GM15510 (cell line): Measurements from ENCODE around the gene RPA3.

Experiments
- POLR2A ChIP-seq: IDR thresholded peaks from 3 replicates; pipeline ENCODE4 v1.6.1; 2011; ENCODE audit warnings: borderline replicate concordance; ENCODE audit not compliant: insufficient read length; ENCODE audit errors: extremely low read depth

Gene RPA3

DNA sequence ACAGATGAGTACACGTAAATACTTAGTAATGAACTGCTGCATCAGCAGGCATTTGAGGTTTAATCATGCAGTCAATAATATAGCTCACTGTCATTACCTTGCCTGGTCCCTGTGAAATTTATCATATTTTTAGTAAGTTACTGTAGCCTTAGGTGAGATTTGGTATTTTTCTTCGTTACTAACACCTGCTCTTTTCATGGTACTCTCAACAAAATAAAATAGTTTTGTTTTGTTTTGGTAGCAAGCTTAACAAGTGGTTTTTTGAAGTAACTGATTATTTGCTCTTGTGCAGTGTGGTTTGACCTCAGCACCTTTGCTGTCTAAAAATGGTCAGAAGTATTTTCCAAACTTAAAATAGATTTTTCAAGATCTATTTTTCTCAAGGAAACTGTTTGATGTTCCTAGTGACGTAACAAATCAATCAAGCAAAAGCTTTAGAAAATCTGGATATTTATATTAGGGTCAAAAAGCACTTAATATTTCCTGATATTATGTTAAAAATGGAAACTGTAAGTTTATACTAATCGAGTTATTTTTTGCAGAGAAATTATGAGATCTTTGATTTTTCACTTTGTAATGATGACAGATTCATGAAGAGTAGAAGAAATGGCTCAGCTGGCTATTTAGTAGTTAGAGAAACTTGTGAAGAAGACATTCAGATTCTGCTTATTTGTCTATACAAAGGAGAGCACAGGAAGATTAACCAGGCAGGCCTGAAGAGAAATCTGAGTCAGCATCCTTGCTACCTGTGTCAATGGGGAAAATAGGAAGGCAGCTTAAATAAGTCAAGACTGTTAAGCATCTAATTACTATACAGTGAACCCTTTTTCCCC is 21.0 kb upstream of the RPA3 start:
- no peak for TF ChIP-seq POLR2A

DNA sequence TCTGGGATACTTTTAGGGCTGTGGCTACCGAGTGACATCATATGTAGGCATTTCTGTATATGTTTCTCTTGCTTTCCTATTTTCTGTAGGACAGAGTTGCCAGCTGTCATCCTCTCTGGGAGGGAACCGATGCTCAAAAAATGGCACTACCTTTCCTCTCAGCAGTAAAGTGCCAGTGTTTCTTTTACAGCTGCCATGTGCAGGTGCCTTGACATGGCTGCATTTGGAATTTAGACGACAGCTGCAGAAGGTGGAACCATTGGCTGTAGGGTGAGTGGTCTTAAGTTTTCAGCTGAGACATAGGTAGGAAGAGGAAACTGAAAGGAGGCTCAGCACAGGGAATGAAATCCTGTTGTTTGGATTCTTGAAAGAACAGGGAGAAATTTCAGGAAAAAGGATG is 20.2 kb upstream of the RPA3 start:
- no peak for TF ChIP-seq POLR2A

DNA sequence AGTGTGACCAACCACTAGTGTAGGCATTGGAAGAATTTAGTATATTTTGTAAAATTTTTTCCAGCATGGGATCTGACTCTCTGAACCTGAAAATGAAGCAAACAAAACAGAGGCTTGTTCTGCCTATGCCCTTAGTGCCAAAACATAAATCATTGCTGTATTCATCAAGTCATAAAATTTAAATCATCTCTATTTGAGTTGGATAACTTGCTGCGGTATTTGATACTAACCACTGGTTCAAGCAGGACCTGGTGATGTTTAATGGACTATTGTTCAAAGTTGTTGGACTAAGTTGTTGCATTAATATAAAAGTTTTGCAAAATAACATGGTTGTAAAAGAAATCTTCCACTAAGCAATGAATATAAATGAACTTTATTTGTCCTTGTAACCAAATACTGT is 19.8 kb upstream of the RPA3 start:
- TF ChIP-seq POLR2A = no peak

DNA sequence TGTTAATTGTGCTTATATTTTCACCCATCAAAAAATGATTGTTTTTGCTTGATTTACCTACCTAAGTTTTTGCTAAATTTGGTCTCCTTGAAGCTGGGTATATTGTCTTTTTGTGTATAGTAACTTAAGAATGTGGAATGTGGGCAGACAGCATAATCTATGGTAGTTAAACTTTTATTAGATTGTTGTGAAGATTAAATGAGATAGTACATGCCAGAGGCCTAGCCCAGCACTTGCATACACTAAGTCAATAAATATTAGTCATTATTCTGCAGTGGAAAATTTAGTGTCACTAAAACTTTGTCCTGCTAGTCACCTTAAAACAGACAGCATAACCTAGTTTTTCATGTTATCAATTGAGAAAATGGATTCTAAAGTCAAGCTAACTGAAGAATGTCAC is 19.3 kb upstream of the RPA3 start:
- no peak for TF ChIP-seq POLR2A

DNA sequence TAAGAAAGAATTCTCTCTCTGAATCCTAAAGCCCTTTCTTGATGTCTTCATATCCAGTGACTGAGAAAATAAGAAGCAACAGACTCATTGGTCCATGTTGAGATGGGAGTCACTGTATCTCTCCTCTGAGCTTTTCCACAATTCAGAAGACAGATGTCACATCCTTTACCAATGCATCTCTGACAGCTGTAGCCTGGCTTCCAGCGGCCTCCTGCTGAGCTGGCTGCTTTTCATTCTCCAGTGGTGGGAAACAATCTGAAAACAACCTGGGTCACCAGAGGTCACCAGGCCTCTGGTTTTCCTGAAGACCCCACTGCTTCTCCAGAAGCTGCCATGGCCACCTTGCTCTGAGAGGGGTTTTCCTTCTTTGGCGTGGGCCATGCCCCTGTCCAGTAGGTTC is 18.3 kb upstream of the RPA3 start:
- no peak for TF ChIP-seq POLR2A

DNA sequence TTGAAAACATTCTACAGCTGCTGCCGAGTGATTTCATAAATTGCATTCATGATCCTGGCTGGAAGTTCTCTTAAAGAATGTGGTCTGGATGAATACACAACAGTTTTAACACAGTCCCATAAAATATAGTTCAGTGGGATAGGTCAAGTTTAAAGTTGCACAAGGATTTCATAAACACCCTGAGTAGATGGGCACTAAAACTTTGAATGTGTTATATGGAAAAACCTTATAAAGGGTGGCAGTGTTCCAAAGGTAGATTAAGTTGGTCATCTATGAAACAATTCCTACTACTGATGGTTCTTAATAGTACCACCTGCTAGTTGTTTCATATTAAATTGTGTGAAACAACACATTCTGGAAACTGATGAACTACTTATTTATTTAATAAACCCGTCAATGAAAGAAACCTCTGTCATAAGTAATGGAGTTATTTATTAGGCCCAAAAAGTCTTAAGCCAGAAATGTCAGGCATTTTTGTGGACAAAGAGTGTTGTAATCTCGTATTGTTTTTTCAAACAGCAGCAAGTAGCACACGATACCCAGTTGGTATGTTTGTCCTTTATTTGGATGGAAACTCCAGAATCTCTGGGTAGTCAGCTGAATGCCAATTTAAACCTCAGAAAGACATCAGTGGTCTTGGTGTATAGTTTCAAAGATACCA is 14.3 kb upstream of the RPA3 start:
- TF ChIP-seq POLR2A = no peak

DNA sequence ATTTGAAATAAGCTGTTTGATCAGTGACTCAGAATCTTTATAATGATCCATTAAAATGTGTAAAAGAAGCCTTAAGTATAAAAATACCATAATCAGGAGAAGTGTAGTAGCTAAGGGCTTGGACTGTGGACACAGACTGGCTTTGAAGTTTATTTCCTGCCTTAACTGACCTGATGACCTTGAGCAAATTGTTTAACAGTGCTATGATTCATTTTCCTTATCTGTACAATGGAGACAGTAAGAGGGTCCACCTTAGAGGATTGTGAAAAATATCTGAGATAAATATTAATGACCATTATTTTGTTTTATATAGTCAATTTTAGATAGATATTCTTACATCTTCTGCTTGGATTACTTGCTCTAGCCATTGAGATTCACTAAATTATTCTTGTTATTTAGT is 13.3 kb upstream of the RPA3 start:
- TF ChIP-seq POLR2A = no peak

DNA sequence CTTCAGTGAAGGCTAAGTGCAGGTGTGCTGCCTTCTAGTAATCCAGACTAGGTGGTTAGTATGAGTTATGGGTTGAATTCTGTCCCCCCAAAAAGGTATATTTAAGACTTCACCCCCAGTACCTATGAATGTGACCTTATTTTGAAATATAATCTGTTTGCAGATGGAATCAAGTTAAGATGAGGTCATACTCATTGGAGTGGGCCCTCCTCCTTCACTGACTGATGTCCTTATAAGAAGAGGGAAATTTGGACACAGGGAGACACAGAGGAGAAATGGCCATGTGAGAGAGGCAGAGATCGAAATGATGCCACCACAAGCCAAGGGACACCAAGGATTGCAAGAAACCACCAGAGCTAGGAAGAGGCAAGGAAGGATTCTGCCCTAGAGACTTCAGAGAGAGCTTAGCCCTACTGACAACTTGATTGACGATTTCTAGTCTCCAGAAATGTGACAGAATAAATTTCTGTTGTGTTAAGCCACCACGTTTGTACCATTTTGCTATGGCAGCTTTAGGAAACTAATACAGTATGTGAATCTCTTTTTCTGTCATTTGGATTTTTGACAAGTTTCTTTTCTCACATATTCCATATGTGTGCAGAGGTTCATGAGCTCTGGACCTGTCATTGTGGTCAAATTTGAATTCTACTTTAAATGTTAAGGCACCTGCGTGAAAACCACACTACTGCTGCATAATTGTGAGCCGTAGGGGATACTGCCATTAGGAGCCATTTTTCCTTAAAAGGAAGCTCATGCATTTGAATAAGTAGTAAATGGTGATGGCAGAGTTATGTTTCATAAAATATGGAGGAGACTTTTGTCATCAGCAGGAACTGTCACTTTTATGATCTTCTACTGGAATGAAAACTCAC is 2.6 kb upstream of the RPA3 start:
- no peak for TF ChIP-seq POLR2A

DNA sequence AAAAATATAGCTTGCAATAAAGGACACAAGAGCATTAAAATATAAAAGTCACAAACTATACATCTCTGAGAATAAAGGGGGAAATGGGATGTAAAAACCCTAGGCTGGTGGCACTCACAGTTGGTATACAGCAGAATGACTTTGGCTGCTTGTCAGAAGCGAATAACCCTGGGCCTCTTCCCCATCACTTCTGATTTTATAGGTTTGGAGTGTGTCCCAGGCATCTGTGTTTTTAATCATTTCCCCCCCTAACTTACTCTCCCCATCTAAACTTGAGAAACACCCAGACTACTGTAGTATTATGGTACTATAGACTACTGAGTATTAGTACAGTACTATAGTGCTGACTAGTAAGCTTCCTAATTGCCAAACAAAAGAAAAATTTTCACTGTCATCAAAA is 1.8 kb upstream of the RPA3 start:
- no peak for TF ChIP-seq POLR2A

DNA sequence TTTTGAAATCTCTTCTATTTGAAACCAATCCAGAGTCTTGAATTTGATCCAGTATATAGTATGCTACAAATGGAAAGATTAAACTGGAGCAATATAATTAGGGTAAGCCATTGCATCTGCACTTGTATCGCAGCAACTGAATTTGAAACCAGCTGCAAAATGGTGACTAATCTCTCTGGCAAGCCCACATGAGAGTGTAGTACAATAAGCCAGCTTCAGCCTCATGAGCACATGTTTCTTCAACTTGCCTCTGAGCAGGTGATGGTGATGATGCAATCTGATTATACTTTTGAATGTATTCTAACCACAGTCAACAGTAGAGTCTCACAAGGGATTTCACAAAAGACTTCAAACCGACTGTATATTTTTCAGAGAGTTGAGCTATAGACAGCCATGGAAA is 829 bp upstream of the RPA3 start:
- TF ChIP-seq POLR2A = no peak

DNA sequence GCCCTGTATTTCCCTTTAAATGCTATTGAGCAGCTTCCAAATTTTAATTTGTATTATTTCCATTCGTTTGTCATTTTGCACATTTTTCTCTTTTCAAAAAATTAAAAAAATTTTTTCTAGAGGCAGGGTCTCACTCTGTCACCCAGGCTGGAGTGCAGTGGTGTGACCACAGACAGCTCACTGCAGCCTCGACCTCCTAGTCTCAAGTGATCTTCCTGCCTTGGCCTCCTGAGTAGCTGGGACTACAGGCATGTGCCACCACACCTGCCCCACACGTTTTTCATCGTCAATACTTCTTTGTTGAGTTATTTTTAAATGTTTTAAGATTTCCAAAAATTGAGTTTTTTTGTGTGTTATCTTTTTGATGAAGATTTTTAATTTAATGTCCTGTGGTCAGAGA is 4.7 kb downstream of the RPA3 start:
- no peak for TF ChIP-seq POLR2A

DNA sequence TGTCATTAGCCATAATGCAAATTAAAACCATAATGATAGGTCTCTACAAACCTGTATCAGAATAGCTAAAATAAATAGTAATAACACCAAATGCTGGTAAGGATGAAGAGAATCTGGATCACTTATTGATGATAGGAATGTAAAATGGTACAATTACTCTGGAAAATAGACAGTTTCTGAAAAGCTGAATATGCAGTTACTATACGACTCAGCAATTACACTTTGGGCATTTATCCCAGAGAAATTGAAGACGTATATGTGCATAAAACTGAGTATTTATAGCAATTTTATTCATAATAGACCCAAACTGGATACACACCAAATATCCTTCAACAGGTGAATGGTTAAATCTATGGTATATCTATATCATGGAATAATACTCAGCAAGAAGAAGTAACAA is 7.9 kb downstream of the RPA3 start:
- TF ChIP-seq POLR2A = no peak

DNA sequence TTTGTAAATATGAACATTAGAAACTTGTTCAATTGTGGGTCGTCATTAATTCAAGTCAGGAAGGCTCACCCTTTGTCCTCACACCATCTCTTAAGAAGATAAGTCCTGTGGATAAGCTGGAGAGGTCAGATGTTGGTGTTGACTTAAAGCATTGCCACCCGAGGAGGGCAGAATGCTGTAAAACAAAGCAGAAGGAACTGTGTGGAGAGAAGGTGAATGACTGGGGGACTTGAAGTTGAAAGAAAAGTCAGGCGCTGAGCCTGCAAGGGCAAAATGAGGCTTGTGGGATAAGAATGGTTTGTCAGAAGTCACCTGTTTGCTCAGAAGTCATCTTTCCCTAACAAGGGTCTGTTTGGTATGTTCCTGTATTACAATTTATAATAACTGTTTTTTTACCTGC is 9.1 kb downstream of the RPA3 start:
- TF ChIP-seq POLR2A = no peak

DNA sequence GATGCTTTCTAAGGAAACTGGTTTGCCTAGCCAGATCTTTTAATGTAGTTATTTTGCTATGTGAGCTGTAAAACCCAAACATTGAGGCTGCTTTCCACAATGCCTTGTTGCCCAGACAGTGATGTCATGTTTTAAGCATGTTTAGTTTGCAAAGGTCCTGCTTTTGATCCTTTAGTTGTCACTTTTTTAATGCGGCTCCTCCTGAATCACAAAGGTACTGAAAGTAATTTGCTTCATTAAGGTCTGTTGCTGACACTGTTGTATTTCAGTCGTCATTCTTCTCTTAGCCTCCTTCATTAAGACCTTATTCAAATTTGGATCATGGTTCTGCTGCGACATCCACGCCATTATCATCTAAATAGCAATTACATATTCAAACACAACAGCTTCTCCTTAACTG is 10.6 kb downstream of the RPA3 start:
- TF ChIP-seq POLR2A = no peak

DNA sequence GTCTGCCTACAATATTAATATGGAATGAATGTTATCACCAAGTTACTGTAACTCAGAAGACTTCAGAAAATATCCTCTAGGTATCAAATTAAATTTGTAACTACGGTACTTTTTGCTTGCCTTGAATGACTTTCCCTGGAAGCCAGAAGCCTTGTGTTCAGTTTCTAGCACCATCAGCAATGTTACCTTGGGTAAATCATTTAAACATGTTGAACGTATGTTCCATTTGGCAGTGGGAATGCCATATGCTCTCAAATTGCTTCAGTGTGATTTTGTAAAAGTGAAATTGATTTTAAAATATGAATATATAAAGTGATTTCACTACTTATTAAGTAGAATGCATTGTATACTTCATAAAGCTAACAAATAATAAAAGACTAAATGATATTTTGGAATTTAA is 11.2 kb downstream of the RPA3 start:
- no peak for TF ChIP-seq POLR2A
